Prostate gland (tissue), 2 donors: Measurements from ENCODE around the gene RBM19.

Experiments used
- CTCF ChIP-seq, 4 experiments: fragments of 200-600 bp in 2 of 4; fragments of 450-650 bp in 2 of 4; sonication (generic) in 2 of 4; IDR thresholded peaks; 1 replicate in 3 of 4; 2 replicates in 1 of 4; pipeline ENCODE4 v1.5.1; 2016 to 2019; ENCODE audit warnings: antibody characterized with exemption in 4 of 4, mild to moderate bottlenecking in 2 of 4, moderate library complexity in 2 of 4
- POLR2A ChIP-seq: fragments of 450-650 bp; IDR thresholded peaks from one replicate; pipeline ENCODE4 v1.6.1; 2016; ENCODE audit warnings: antibody characterized with exemption, mild to moderate bottlenecking

GRCh38 chr12:113793250-113793649 lies 172.9 kb downstream of the RBM19 start:
- TF ChIP-seq CTCF (IDR thresholded peaks at IDR 0.05) (no peak), POLR2A (no peak)
